Upper lobe of left lung (tissue), 6 donors: Measurements from ENCODE around the gene OPRD1. TPM values are rescaled to one million over a fixed set of nuclear protein-coding genes. Genes with fewer than 3 reads are reported as not detected.
"Not testable (repeated sequence)": the region's sequence is repeated elsewhere in the genome, so short reads cannot be mapped to it uniquely, and the experiment has no call there.

ENCODE experiments used
- ATAC-seq, 2 donors: fragments of 200-7000 bp; cut with Tn5 transposase; one replicate each; pipeline ENCODE4 v1.9.1; 2022; ENCODE audit warnings: mild to moderate bottlenecking in 2 of 2, moderate library complexity in 2 of 2; ENCODE audit not compliant: low FRiP score in 2 of 2
- DNase-seq, 2 donors: peaks; one replicate each; pipeline ENCODE4 v3.0.0-alpha.2; 2019 to 2020
- H3K27ac ChIP-seq, 4 donors: fragments of 200-600 bp; sonication (generic); one replicate each; pipeline ENCODE4 v1.5.1; 2016 to 2019
- H3K27me3 ChIP-seq, 4 donors: fragments of 200-600 bp; sonication (generic); one replicate each; pipeline ENCODE4 v1.5.1; 2017 to 2019
- H3K36me3 ChIP-seq, 4 donors: fragments of 200-600 bp; sonication (generic); one replicate each; pipeline ENCODE4 v1.5.1; 2016 to 2019
- H3K4me1 ChIP-seq, 4 donors: fragments of 200-600 bp; sonication (generic); one replicate each; pipeline ENCODE4 v1.5.1; 2018 to 2019
- H3K4me3 ChIP-seq, 4 donors: fragments of 200-600 bp; sonication (generic); one replicate each; pipeline ENCODE4 v1.5.1; 2017 to 2019; ENCODE audit warnings: mild to moderate bottlenecking in 2 of 4, moderate library complexity in 1 of 4
- H3K9me3 ChIP-seq, 4 donors: fragments of 200-600 bp; sonication (generic); one replicate each; pipeline ENCODE4 v1.5.1; 2018 to 2019
- EP300 ChIP-seq, 4 donors: sonication (generic); formaldehyde crosslinking; IDR thresholded peaks; one replicate each; pipeline ENCODE4 v1.5.1; 2017; ENCODE audit warnings: antibody characterized with exemption in 4 of 4, control low read depth in 2 of 4
- POLR2A ChIP-seq, 4 donors: fragments of 450-650 bp; IDR thresholded peaks; one replicate each; pipeline ENCODE4 v1.5.1; 2016 to 2017; ENCODE audit warnings: antibody characterized with exemption in 4 of 4, mild to moderate bottlenecking in 2 of 4
- POLR2AphosphoS5 ChIP-seq, 2 donors: sonication (generic); formaldehyde crosslinking; IDR thresholded peaks; one replicate each; pipeline ENCODE4 v1.5.1; 2017; ENCODE audit warnings: antibody characterized with exemption in 2 of 2
- WGBS, 2 donors: methylation state at CpG; one replicate each; pipeline ENCODE4 v1.1.5; 2017 to 2018; 5-methylcytosine and 5-hydroxymethylcytosine counted together
- total RNA-seq, 6 donors: library from RNA; depleted of rRNA in 4 of 6; stranded (reverse); fragments of >200 nt in 4 of 6; gene quantifications; one replicate each; pipeline versions ENCODE4 v1.1.0 to v1.2.1, GENCODE V29; 2016 to 2021
- TF ChIP-seq, protein P1 (sequence below), 6 experiments: fragments of 450-650 bp in 4 of 6; fragments of 200-600 bp in 2 of 6; sonication (generic) in 2 of 6; IDR thresholded peaks; one replicate each; pipeline ENCODE4 v1.5.1; 2016 to 2019; ENCODE audit warnings: antibody characterized with exemption in 6 of 6
- donor health status: DM: no; HTN: no; CAD: no; lungs with moderate emphysema.
- donor health status: DM: no; HTN: yes; CAD: no; lungs with severe emphysema.

OPRD1 gene
- total RNA-seq, 6 donors from 2014 or later = not detected

DNA sequence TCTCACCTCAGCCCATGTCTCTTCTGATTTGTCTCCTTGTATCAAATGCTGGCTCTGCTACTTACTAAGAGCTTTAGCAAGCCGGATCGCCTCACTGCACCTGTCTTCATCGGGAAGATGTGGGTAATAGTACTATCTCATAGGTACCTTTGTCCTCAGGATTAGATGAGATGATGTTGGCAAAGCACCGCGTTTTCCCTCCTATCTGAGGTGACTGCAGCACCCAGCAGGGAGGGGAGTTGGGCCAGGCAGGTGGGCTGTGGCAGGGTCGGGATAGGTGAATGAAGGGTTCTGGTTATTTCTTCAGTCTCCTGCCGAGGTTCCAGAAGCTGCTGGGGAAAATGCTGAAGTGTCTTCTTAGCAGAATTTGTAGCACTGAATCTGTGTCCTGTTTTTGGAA, 5.2 kb downstream of the OPRD1 start:
- no peak for DNase-seq
- ATAC-seq = no peak
- no peak overlapping the region for H3K27ac ChIP-seq
- no peak overlapping the region for H3K4me3 ChIP-seq
- H3K27me3 ChIP-seq = peaks cover 0 to 12% (median 5%) of the 10 kb centered on the region in 4 donors
- no peak for TF ChIP-seq POLR2A (IDR thresholded peaks at IDR 0.05)
- TF ChIP-seq, protein P1, sequence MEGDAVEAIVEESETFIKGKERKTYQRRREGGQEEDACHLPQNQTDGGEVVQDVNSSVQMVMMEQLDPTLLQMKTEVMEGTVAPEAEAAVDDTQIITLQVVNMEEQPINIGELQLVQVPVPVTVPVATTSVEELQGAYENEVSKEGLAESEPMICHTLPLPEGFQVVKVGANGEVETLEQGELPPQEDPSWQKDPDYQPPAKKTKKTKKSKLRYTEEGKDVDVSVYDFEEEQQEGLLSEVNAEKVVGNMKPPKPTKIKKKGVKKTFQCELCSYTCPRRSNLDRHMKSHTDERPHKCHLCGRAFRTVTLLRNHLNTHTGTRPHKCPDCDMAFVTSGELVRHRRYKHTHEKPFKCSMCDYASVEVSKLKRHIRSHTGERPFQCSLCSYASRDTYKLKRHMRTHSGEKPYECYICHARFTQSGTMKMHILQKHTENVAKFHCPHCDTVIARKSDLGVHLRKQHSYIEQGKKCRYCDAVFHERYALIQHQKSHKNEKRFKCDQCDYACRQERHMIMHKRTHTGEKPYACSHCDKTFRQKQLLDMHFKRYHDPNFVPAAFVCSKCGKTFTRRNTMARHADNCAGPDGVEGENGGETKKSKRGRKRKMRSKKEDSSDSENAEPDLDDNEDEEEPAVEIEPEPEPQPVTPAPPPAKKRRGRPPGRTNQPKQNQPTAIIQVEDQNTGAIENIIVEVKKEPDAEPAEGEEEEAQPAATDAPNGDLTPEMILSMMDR (IDR thresholded peaks at IDR 0.05) = no peak
- TF ChIP-seq EP300 (IDR thresholded peaks at IDR 0.05) = no peak
- no peak for TF ChIP-seq POLR2AphosphoS5 (IDR thresholded peaks at IDR 0.05)
- H3K9me3 ChIP-seq = no peaks in the 10 kb centered on the region
- 71 to 82% methylated on average over 7 of the region's 7 CpGs for WGBS, 2 donors
- no peaks in the 10 kb centered on the region for H3K36me3 ChIP-seq
- H3K4me1 ChIP-seq = peaks cover 0 to 6% (median 2%) of the 10 kb centered on the region in 4 donors

DNA sequence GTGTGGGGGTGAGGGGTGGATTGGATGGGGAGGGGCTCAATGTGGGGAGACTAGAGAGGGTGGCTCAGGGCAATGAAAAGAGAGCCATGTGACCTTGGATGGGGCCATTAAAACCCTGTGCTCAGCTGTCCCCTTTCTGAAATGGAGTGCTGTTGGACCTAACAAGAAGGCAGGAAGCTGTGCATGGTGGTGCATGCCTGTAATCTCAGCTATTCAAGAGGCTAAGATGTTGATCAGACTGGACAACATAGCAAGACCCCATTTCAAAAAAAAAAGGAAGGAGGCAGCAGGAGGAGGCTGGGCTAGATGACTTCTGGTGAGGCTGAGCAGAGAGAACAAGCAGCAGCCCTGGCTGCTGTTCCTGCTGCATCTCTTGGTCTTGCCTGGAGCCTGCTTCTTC, 7.0 kb downstream of the OPRD1 start:
- TF ChIP-seq POLR2A (IDR thresholded peaks at IDR 0.05) (no peak), EP300 (IDR thresholded peaks at IDR 0.05) (no peak), POLR2AphosphoS5 (IDR thresholded peaks at IDR 0.05) (no peak)
- TF ChIP-seq, protein P1 (IDR thresholded peaks at IDR 0.05) = no peak
- no peak for ATAC-seq
- H3K9me3 ChIP-seq = no peaks in the 10 kb centered on the region

DNA sequence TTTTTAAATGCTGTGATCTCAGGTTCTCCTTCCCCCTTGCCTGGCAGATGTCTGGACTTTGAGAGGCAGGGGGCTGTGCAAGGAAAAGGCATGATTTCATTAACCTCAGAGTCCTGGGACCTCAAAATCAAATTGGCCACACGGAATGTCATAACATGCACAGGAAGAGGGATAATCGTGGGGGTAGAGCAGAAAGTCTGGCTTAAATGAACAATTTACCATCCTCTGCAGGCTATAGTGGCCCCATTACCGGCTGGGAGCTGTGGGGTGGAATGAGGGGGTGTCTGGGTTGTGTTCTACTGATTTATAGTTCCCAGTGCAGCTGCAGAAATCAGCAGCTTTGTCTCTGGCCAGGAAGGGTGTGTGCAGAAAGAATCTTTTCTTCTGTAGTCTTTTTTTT, 10.8 kb downstream of the OPRD1 start:
- 49 to 51% methylated on average over 3 of the region's 3 CpGs for WGBS, 2 donors
- no peak for DNase-seq
- no peaks in the 10 kb centered on the region for H3K27me3 ChIP-seq
- H3K36me3 ChIP-seq = no peaks in the 10 kb centered on the region
- no peaks in the 10 kb centered on the region for H3K4me1 ChIP-seq
- H3K9me3 ChIP-seq = no peaks in the 10 kb centered on the region
- TF ChIP-seq POLR2A (IDR thresholded peaks at IDR 0.05) = no peak
- TF ChIP-seq, protein P1 (IDR thresholded peaks at IDR 0.05) = no peak
- TF ChIP-seq EP300 (IDR thresholded peaks at IDR 0.05) = no peak
- no peak for TF ChIP-seq POLR2AphosphoS5 (IDR thresholded peaks at IDR 0.05)
- no peak for ATAC-seq
- H3K27ac ChIP-seq = no peak overlapping the region
- no peak overlapping the region for H3K4me3 ChIP-seq

More for the DNA sequence above, 7.0 kb downstream of the OPRD1 start:
- Histone ChIP-seq H3K27me3 (no peaks in the 10 kb centered on the region), H3K4me3 (no peak overlapping the region), H3K4me1 (no peaks in the 10 kb centered on the region), H3K27ac (no peak overlapping the region), H3K36me3 (no peaks in the 10 kb centered on the region)
- no peak for DNase-seq

DNA sequence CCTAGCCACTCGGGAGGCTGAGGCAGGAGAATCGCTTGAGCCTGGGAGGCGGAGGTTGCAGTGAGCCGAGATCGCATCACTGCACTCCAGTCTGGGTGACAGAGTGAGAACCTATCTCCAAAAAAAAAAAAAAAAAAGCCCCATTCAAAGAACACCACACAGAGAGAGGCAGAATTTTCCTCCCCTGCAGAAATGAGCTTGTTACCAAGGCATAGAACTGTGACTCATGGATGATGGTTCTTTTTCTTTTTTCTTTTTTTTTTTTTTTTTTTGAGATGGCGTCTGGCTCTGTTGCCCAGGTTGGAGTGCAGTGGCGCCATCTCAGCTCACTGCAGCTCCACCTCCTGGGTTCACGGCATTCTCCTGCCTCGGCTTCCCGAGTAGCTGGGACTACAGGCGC, 12.1 kb downstream of the OPRD1 start:
- not testable (repeated sequence) for H3K36me3 ChIP-seq, DNase-seq, H3K27me3 ChIP-seq, H3K27ac ChIP-seq, H3K4me1 ChIP-seq, H3K9me3 ChIP-seq, ATAC-seq, H3K4me3 ChIP-seq
- WGBS, 2 donors = 87 to 90% methylated on average over 11 of the region's 11 CpGs

DNA sequence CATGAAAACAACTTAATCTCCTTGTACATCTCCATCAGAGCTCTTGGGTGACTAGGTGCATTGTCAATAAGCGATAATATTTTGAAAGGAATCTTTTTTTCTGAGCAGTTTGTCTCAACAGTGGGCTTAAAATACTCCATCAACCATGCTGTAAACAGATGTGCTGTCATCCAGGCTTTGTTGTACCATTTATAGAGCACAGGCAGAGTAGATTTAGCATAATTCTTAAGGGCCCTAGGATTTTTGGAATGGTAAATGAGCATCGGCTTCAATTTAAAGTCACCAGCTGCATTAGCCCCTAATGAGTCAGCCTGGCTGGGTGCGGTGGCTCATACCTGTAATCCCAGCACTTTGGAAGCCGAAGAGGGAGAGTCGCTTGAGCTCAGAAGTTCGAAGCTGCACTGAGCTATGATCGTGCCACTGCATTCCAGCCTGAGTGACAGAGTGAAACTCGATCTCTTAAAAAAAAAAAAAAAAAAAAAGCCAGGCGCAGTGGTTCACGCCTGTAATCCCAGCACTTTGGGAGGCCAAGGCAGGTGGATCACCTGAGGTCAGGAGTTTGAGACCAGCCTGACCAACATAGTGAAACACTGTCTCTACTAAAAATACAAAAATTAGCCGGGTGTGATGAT, 16.4 kb downstream of the OPRD1 start:
- not testable (repeated sequence) for H3K4me1 ChIP-seq, H3K27ac ChIP-seq, H3K36me3 ChIP-seq, H3K9me3 ChIP-seq, DNase-seq, H3K4me3 ChIP-seq, H3K27me3 ChIP-seq, ATAC-seq
- 65 to 69% methylated on average over 11 of the region's 11 CpGs for WGBS, 2 donors

DNA sequence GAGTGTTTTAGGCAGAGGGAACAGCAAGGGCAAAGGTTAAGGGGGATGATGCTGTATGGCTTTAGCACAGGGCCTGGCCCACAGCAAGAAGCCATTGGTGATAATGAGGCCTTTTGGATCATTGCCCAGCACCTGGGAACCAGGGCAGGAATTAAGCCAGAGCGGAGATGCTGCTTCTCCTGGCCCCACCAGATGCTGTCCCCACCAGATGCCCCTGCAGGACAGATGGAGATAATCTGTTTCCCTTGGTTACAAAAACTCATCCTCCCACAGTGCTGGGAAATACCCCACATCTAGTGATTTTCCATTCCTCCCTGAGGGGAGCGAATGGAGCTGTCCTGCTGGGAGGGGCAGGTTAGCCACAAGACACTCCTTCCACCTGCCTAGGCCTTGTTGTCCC, 18.8 kb downstream of the OPRD1 start:
- WGBS, 2 donors = 89 to 93% methylated on average over 2 of the region's 2 CpGs
- Histone ChIP-seq H3K27me3 (no peaks in the 10 kb centered on the region), H3K4me1 (no peaks in the 10 kb centered on the region), H3K9me3 (no peaks in the 10 kb centered on the region), H3K4me3 (no peak overlapping the region), H3K36me3 (no peaks in the 10 kb centered on the region), H3K27ac (no peak overlapping the region)
- TF ChIP-seq, protein P1 (IDR thresholded peaks at IDR 0.05) = no peak
- TF ChIP-seq POLR2A (IDR thresholded peaks at IDR 0.05) (no peak), POLR2AphosphoS5 (IDR thresholded peaks at IDR 0.05) (no peak), EP300 (IDR thresholded peaks at IDR 0.05) (no peak)
- DNase-seq (no peak), ATAC-seq (no peak)
